ENCODE results near the gene SERP2.

The SERP2 gene

GRCh38 chr13:44389876-44390275, 16.3 kb downstream of the SERP2 start:
- no peak for DNase-seq

- no peak for DNase-seq
Measured at GRCh38 chr13:44393391-44393790, 19.8 kb downstream of the SERP2 start.

GRCh38 chr13:44394658-44395057, 21.0 kb downstream of the SERP2 start:
- DNase-seq: no peak

- no peak for DNase-seq
Measured at GRCh38 chr13:44395976-44396694, 22.5 kb downstream of the SERP2 start.

GRCh38 chr13:44396701-44397580, 23.3 kb downstream of the SERP2 start:
- DNase-seq: no peak

- no peak for DNase-seq
Measured at GRCh38 chr13:44397766-44398223, 24.2 kb downstream of the SERP2 start.

- no peak for DNase-seq
Measured at GRCh38 chr13:44398606-44399005, 25.0 kb downstream of the SERP2 start.

- no peak for DNase-seq
Measured at GRCh38 chr13:44399074-44399473, 25.4 kb downstream of the SERP2 start.

- DNase-seq: no peak
Measured at GRCh38 chr13:44400736-44401135, 27.1 kb downstream of the SERP2 start.

GRCh38 chr13:44401577-44401976, 28.0 kb downstream of the SERP2 start:
- DNase-seq: no peak

GRCh38 chr13:44402899-44403445, 29.3 kb downstream of the SERP2 start:
- DNase-seq: no peak

GRCh38 chr13:44403461-44404056, 29.9 kb downstream of the SERP2 start:
- no peak for DNase-seq

GRCh38 chr13:44404261-44405132, 30.9 kb downstream of the SERP2 start:
- DNase-seq: no peak

- DNase-seq: no peak
Measured at GRCh38 chr13:44406617-44407016, 33.0 kb downstream of the SERP2 start.

GRCh38 chr13:44407379-44407778, 33.8 kb downstream of the SERP2 start:
- no peak for DNase-seq

- DNase-seq: no peak
Measured at GRCh38 chr13:44407891-44408290, 34.3 kb downstream of the SERP2 start.

GRCh38 chr13:44409595-44409994, 36.0 kb downstream of the SERP2 start:
- DNase-seq: no peak

- no peak for DNase-seq
Measured at GRCh38 chr13:44410328-44410859, 36.8 kb downstream of the SERP2 start.

- no peak for DNase-seq
Measured at GRCh38 chr13:44411841-44412240, 38.2 kb downstream of the SERP2 start.

GRCh38 chr13:44412346-44412935, 38.8 kb downstream of the SERP2 start:
- DNase-seq: no peak

GRCh38 chr13:44413095-44413494, 39.5 kb downstream of the SERP2 start:
- no peak for DNase-seq

- no peak for DNase-seq
Measured at GRCh38 chr13:44414716-44415115, 41.1 kb downstream of the SERP2 start.
